Epithelial cell of esophagus (primary cell): Measurements from ENCODE around the gene PSMC3IP.
A peak's percentile ranks its signal among the peaks of the same experiment; 100 is the strongest.
"Not testable (repeated sequence)": the region's sequence is repeated elsewhere in the genome, so short reads cannot be mapped to it uniquely, and the experiment has no call there.

ENCODE experiments used
- DNase-seq: peaks from one replicate; pipeline ENCODE4 v3.0.0; 2010; ENCODE audit warnings: low read depth
- H3K4me3 ChIP-seq: 2 replicates; pipeline ENCODE4 v1.5.1; 2011; ENCODE audit warnings: mild to moderate bottlenecking, low read length, control low read depth
- TF ChIP-seq, protein P1 (sequence below): IDR thresholded peaks from 2 replicates; pipeline ENCODE4 v1.5.1; 2011; ENCODE audit warnings: low read depth, mild to moderate bottlenecking, low read length, control low read depth, inconsistent platforms; ENCODE audit not compliant: insufficient read depth; ENCODE audit errors: missing control alignments

The PSMC3IP gene

DNA sequence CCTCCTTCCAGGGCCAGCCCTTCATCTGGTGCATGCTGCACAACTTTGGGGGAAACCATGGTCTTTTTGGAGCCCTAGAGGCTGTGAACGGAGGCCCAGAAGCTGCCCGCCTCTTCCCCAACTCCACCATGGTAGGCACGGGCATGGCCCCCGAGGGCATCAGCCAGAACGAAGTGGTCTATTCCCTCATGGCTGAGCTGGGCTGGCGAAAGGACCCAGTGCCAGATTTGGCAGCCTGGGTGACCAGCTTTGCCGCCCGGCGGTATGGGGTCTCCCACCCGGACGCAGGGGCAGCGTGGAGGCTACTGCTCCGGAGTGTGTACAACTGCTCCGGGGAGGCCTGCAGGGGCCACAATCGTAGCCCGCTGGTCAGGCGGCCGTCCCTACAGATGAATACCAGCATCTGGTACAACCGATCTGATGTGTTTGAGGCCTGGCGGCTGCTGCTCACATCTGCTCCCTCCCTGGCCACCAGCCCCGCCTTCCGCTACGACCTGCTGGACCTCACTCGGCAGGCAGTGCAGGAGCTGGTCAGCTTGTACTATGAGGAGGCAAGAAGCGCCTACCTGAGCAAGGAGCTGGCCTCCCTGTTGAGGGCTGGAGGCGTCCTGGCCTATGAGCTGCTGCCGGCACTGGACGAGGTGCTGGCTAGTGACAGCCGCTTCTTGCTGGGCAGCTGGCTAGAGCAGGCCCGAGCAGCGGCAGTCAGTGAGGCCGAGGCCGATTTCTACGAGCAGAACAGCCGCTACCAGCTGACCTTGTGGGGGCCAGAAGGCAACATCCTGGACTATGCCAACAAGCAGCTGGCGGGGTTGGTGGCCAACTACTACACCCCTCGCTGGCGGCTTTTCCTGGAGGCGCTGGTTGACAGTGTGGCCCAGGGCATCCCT, 34.1 kb downstream of the PSMC3IP start:
- H3K4me3 ChIP-seq: no peak overlapping the region
- TF ChIP-seq, protein P1, sequence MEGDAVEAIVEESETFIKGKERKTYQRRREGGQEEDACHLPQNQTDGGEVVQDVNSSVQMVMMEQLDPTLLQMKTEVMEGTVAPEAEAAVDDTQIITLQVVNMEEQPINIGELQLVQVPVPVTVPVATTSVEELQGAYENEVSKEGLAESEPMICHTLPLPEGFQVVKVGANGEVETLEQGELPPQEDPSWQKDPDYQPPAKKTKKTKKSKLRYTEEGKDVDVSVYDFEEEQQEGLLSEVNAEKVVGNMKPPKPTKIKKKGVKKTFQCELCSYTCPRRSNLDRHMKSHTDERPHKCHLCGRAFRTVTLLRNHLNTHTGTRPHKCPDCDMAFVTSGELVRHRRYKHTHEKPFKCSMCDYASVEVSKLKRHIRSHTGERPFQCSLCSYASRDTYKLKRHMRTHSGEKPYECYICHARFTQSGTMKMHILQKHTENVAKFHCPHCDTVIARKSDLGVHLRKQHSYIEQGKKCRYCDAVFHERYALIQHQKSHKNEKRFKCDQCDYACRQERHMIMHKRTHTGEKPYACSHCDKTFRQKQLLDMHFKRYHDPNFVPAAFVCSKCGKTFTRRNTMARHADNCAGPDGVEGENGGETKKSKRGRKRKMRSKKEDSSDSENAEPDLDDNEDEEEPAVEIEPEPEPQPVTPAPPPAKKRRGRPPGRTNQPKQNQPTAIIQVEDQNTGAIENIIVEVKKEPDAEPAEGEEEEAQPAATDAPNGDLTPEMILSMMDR: no peak
- no peak for DNase-seq

DNA sequence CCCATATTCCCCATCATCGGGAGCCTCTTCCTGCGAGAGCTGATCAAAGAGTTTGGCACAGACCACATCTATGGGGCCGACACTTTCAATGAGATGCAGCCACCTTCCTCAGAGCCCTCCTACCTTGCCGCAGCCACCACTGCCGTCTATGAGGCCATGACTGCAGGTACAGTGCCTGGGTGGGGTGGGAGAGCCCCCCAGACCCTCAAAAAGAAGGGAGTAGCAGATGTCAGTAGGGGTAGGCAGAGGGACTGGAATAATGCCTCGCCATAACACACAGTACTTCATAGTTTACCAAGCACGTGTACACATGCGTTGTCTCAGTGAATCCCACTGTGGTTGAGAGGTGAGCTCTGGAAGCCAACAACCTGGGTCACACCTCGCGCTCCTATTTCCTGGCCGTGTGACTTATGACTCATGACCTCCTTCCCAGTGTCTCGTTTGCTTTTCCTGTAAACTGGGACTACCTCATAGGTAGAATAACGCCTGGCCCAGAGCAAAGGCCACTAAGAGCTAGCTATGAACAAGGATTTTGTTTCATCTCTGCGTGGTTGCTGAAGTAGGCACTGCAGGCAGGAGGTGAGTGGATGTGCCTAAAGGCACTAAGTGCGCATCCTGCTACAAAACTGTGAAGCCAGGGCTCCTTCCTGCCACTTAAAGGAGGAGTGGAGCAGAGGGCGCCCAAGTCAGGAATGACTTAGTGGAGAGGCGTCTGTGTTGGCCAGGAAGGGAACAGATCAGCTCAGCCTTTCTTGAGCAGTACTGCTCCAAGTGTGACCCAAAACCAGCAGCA, 36.3 kb downstream of the PSMC3IP start:
- TF ChIP-seq, protein P1: no peak
- DNase-seq: peak; percentile 60
- H3K4me3 ChIP-seq: no peak overlapping the region

DNA sequence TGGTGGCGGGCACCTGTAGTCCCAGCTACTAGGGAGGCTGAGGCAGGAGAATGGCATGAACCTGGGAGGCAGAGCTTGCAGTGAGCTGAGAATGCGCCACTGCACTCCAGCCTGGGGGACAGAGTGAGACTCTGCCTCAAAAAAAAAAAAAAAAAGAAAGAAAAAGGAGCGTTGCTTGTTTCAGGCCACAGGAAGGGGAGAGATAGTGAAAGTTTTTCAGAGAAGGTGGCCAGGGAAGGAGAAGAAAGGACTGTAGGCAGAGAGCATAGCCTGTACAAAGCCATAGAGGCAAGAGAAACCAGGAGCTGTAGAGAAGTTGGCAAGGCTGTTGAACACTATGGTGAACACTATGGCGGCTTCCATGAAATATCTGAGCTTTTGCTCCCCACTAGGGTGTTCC, 37.0 kb downstream of the PSMC3IP start:
- not testable (repeated sequence) for H3K4me3 ChIP-seq, DNase-seq

DNA sequence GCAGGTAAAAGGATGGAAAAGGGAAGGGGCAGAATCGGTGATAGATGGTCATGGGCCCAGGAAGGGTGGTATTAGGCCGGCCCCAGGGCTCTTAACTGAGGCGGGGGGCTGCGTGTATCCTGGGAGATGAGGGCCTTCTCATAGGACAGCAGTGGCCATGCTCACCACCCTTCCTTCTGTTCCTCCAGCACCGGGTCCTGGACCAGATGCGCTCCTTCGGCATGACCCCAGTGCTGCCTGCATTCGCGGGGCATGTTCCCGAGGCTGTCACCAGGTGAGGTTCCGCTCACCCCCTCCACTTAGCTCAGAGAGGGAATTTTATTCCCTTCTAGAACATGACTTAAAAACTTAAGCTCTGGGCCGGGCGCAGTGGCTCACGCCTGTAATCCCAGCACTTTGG, 39.0 kb downstream of the PSMC3IP start:
- no peak for DNase-seq
- no peak overlapping the region for H3K4me3 ChIP-seq
- TF ChIP-seq, protein P1: no peak

GRCh38 chr17:42537826-42538451, 39.6 kb downstream of the PSMC3IP start:
- TF ChIP-seq, protein P1: no peak

GRCh38 chr17:42537156-42537805, 40.2 kb downstream of the PSMC3IP start:
- peak overlapping the region; percentile 62 for H3K4me3 ChIP-seq
- no peak for DNase-seq
- TF ChIP-seq, protein P1: no peak

More at GRCh38 chr17:42537826-42538451, 39.6 kb downstream of the PSMC3IP start:
- no peak overlapping the region for H3K4me3 ChIP-seq
- DNase-seq: no peak
